ENCODE results near the gene DOCK3. TPM values are rescaled to one million over a fixed set of nuclear protein-coding genes. Genes with fewer than 3 reads are reported as not detected.
A peak's percentile ranks its signal among the peaks of the same experiment; 100 is the strongest.

Gene DOCK3, protein sequence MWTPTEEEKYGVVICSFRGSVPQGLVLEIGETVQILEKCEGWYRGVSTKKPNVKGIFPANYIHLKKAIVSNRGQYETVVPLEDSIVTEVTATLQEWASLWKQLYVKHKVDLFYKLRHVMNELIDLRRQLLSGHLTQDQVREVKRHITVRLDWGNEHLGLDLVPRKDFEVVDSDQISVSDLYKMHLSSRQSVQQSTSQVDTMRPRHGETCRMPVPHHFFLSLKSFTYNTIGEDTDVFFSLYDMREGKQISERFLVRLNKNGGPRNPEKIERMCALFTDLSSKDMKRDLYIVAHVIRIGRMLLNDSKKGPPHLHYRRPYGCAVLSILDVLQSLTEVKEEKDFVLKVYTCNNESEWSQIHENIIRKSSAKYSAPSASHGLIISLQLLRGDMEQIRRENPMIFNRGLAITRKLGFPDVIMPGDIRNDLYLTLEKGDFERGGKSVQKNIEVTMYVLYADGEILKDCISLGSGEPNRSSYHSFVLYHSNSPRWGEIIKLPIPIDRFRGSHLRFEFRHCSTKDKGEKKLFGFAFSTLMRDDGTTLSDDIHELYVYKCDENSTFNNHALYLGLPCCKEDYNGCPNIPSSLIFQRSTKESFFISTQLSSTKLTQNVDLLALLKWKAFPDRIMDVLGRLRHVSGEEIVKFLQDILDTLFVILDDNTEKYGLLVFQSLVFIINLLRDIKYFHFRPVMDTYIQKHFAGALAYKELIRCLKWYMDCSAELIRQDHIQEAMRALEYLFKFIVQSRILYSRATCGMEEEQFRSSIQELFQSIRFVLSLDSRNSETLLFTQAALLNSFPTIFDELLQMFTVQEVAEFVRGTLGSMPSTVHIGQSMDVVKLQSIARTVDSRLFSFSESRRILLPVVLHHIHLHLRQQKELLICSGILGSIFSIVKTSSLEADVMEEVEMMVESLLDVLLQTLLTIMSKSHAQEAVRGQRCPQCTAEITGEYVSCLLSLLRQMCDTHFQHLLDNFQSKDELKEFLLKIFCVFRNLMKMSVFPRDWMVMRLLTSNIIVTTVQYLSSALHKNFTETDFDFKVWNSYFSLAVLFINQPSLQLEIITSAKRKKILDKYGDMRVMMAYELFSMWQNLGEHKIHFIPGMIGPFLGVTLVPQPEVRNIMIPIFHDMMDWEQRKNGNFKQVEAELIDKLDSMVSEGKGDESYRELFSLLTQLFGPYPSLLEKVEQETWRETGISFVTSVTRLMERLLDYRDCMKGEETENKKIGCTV (N-terminal part only)
- total RNA-seq (under 1 TPM in 6 of 7 donors, not detected in 1; 0.17 to 0.71 (median 0.27) TPM), polyA plus RNA-seq (under 1 TPM; 0.04 to 0.67 TPM)
- long read RNA-seq, donor 1: 0 reads
- long read RNA-seq, donor 2: 0 reads
- long read RNA-seq, donor 3, partial matches to known transcripts: 1 of 1 reads
- long read RNA-seq, donor 3, other reads (novel, unspliced or antisense): 0 of 1 reads

DNA sequence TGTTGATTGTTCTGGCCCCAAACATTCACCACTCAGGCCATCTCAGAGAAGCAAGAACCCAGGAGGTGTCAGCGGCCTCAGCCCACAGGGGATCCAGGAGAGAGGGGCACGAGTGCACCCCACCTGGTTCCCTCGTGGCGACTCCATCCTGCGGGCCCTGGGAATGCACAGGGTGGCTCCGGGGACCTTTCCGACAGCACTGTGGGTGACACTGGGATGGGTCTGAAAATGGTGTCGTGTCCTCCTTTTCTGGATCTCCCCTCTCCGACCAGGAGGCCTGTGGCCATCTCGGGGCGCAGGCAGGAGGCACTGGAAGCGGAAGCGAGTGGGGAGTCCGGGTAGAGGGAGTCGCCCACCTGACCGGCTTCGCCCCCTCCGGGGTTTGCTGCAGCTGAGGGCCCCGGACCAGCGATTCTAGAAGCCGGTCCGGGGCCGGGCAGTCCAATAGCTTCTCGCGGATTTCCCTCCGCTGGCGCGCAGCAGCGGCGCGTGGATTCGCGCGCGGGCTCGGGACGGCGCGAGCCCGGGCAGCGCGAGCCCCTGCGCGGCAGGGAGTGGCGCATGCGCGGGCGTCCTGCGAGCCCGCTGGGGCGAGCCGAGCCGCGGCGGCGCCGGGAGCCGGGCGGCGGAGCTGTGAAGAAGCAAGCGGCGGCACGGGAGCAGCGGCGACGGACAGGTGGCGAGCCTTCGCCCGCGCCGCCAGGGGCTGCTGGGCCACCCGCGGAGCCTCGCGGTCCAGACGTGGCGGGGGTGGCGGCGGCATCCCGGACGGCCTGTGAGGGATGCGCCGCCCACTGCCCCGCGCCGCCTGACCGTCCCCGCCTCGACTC is at the start of gene DOCK3:
Gene DOCK3, plus strand, starts transcription at position 579 of the 830 bp plus-strand sequence. CDS start 337 bp downstream, outside the sequence.
- Histone ChIP-seq H3K27ac (no peak within 1 kb of the TSS), H3K27me3 (no peaks in the 10 kb centered on the region), H3K4me1 (ENCODE audit: insufficient read depth) (peaks cover 4% of the 10 kb centered on the region), H3K36me3 (no peaks in the 10 kb centered on the region), H3K9me3 (no peaks in the 10 kb centered on the region), H3K4me3 (peak within 1 kb of the TSS; percentile 31)
- no peak for TF ChIP-seq POLR2A (IDR thresholded peaks at IDR 0.05)
- intact Hi-C loops (cut with DNase I): no loop called here
- DNase-seq: peak; percentile 50 to 76 (median 58)
- WGBS, 3 donors: 2 to 4% (median 4%) methylated on average over 65 to 89 of the region's 89 CpGs

DNA sequence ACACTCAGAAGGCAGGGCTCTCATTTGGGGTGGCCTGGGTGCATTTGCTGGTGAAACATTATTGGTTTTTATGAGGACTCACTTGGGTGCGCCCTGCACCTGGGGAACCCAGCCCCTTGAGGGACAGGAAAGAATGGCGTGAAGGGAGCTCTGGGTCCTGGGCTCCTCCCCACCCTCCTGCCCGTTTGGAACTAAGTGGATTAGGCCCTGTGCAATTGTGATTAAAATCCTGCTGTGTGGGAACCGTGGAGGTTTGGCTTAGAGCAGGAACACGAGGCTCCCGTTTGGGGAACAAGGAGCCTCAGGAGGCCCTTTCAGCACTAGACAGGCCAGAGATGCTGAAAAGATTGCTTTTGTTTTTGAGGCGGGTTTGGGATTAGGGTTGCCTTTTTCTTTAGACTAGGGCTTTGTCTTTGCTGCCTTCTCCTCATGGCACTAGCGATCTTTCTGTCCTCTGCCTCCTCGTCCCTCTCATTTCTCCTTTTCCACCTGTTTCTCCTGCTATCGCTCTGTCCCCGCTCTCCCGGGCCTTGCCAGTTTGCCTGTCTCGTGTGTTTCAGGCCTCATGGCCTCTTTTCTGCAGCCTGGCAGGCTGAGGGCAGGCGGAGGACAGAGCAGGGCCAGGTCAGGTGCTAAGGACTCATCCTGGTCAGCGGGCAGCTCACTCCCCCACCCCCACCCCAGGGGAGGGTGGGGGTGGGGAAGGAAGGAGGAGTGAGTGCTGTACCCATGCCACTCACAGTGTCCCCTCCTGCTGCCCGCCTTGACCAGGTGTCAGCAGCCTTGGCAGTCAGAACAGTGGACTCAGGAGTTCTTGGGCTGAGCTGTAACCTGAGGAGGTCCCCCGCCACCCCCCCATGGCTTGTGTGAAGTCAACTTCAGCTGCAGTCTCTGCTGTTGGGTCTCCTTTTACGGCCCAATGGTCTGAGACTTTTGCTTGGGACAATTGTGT is 49.2 kb upstream of the DOCK3 start:
- H3K4me1 ChIP-seq (ENCODE audit: insufficient read depth): peaks cover 1% of the 10 kb centered on the region
- intact Hi-C loops (cut with DNase I): no loop called here
- H3K36me3 ChIP-seq: no peaks in the 10 kb centered on the region
- no peak for DNase-seq
- no peaks in the 10 kb centered on the region for H3K27me3 ChIP-seq
- H3K4me3 ChIP-seq: no peak overlapping the region
- H3K9me3 ChIP-seq: no peaks in the 10 kb centered on the region
- no peak overlapping the region for H3K27ac ChIP-seq
- WGBS, 3 donors: 77 to 80% (median 79%) methylated on average over 18 of the region's 18 CpGs
- TF ChIP-seq, protein P1, sequence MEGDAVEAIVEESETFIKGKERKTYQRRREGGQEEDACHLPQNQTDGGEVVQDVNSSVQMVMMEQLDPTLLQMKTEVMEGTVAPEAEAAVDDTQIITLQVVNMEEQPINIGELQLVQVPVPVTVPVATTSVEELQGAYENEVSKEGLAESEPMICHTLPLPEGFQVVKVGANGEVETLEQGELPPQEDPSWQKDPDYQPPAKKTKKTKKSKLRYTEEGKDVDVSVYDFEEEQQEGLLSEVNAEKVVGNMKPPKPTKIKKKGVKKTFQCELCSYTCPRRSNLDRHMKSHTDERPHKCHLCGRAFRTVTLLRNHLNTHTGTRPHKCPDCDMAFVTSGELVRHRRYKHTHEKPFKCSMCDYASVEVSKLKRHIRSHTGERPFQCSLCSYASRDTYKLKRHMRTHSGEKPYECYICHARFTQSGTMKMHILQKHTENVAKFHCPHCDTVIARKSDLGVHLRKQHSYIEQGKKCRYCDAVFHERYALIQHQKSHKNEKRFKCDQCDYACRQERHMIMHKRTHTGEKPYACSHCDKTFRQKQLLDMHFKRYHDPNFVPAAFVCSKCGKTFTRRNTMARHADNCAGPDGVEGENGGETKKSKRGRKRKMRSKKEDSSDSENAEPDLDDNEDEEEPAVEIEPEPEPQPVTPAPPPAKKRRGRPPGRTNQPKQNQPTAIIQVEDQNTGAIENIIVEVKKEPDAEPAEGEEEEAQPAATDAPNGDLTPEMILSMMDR (IDR thresholded peaks at IDR 0.05): no peak
- TF ChIP-seq EP300 (IDR thresholded peaks at IDR 0.05) (no peak), POLR2A (IDR thresholded peaks at IDR 0.05) (no peak)

DNA sequence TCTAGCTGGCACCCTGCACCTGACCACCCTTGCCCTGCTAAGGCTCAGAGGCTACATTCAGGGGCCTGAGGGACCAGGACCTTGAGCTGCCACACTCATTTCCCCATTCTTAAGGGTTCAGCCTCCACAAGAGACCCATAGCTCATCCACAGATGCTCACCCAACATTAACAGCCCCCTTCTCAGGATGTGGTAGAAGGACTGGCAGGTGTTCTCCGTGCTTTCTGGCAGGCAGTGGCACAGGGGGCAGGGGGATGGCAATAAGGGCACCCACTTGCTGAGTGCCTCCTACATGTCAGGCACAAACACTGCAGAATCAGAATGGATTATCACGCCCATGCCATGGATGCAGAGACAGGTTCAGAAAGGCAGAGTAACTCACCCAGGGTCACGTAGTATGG is 48.3 kb upstream of the DOCK3 start:
- H3K27me3 ChIP-seq: no peaks in the 10 kb centered on the region
- intact Hi-C loops (cut with DNase I): no loop called here
- WGBS, 3 donors: 88 to 91% (median 90%) methylated on average over 3 of the region's 3 CpGs
- DNase-seq: no peak
- H3K9me3 ChIP-seq: no peaks in the 10 kb centered on the region
- H3K27ac ChIP-seq: no peak overlapping the region
- TF ChIP-seq, protein P1 (IDR thresholded peaks at IDR 0.05): no peak
- TF ChIP-seq POLR2A (IDR thresholded peaks at IDR 0.05): no peak
- TF ChIP-seq EP300 (IDR thresholded peaks at IDR 0.05): no peak
- H3K36me3 ChIP-seq: no peaks in the 10 kb centered on the region
- no peaks in the 10 kb centered on the region for H3K4me1 ChIP-seq (ENCODE audit: insufficient read depth)
- no peak overlapping the region for H3K4me3 ChIP-seq

Measured in ovary (tissue), 10 donors.